ENCODE measurements around the gene RAMAC.
A peak's percentile ranks its signal among the peaks of the same experiment; 100 is the strongest.
"Not testable (repeated sequence)": the region's sequence is repeated elsewhere in the genome, so short reads cannot be mapped to it uniquely, and the experiment has no call there.

The RAMAC gene

DNA sequence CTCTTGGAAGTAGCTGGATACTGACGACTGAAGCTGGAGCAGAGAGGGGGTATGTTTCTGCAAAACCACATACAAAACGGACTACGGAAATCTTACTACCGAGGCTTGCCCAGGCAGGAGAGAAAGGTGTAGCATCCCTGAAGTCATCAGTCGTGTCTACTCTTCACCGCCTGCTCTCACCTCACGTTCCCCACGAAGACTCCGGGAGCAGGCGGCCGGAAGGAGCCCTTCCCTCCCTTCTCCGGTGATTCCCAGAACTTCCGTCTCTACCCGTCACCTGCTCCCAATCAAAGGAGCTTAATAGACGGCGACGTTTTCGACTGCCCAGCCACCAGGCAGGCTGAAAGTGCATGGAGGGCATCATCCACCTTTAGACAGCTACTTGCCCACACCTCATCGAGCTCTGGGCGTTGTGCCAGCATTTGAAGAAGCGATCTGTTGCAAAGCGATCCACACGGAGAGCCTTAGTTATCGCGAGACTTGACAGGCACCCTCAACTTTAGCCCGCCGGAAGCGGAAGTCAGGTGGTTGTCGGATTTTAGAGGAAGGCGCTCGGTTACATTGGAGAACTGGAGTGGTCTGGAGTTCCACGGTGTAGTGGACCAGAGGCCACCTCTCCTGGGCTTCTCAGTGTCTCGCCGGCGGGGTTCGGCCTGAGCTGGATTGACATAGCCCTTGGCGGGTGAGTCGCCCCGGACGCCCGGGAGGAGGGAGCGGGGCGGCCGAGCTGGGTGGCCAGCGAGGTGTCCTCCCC lies at the start of gene RAMAC:
RAMAC (plus strand) TSS at position 523 of the 754 bp plus-strand sequence. CDS start 2,809 bp downstream, outside the sequence.
- peak; percentile 95 for DNase-seq

DNA sequence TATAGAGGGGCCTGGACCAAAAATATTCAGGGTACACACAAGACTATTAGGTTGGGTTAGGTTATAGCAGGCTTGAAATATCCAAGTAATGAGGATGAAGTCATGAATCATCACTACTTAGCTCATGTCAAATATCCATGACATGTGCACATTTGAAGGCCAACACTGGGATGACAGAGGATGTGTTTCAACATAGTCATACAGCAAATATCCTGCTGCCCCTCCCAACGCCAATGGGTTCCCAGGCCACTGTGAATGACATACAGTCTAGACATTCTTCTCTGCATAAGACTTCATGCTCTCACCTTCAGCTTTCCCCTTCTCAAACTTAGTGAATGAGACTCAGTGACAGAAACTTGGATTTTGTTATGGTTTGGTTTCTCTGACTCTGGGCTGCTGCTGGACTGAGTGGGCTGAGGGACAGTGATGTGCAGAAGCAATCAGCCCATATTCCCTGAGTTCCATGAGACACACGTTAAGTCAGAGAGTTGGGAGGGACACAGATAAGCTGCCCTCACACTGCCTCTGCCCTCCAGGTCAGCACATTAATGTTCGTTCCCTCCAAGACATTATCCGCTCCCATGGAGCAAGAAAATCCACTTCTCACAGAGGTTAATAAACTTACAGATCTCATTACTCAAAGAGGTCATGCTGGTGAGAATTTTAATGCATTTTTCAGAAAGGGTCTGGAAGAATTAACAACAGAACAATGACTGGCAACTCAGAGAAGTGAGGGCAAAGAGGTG lies 48.9 kb upstream of the RAMAC start:
- DNase-seq, result no peak

DNA sequence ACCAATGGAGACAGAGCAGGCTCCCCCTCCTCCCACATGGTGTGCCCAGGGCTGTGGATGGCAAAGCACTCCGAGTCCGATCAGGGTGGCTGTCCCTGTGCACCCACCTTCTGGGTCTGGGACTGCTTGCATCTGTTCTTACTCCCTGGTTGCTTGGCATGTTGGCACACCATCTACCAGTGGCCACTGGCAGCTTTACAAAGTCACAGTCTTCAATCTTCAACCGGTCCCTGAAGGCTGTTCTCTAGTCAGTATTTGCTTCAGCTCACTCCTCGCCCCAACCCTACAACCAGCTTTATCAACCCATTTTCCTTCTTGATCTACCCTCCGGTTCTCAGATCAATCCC lies 48.3 kb upstream of the RAMAC start:
- no peak for DNase-seq

DNA sequence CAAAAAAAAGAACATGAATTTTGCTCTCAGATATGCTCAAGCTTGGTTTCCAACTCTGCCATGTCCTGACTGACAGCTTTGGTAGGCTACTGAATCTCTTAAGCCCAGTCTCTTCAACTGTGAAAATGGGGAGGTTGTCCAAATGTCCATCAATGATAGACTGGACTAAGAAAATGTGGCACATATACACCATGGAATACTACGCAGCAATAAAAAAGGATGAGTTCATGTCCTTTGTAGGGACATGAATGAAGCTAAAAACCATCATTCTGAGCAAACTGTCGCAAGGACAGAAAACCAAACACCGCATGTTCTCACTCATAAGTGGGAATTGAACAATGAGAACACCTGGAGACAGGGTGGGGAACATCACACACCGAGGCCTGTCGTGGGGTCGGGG lies 46.3 kb upstream of the RAMAC start:
- not testable (repeated sequence) for DNase-seq

DNA sequence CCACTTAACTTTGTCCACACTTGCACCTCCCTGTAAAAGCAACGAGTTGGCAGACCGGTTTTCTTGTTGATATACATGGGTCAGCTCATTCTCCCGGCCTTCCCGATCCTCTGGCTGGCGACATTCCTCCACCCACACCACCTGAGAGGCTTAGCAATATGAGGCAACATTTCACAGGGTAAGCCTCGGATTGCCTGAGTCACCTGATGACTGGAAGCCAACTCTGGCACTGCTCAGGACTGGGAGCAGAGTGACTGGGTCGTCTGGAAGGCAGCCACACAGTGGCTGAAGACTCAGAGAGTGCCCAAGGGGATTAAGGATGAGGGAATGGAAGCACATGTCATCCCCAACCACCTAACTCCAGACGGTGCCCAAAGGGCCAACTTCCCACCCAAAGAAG lies 43.3 kb upstream of the RAMAC start:
- DNase-seq, result no peak

DNA sequence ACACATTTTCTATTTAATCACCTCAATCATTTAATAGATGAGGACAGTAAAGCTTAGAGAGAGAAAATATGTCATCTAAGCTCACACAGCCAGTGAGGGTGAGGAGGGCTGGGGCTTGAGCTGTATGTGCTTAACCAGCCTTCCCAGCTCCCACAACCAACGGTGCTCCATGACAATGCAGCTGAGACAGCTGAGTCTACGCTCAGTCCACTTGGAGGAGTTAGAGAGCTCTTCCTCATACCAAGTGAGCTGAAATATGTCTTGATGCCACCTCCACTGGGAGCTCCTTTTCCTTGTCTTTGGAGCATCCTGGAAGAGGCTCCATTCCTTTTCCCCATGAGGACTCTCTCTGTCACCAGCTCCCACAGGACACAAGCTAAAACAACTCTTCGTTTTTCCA lies 42.8 kb upstream of the RAMAC start:
- DNase-seq, result no peak

DNA sequence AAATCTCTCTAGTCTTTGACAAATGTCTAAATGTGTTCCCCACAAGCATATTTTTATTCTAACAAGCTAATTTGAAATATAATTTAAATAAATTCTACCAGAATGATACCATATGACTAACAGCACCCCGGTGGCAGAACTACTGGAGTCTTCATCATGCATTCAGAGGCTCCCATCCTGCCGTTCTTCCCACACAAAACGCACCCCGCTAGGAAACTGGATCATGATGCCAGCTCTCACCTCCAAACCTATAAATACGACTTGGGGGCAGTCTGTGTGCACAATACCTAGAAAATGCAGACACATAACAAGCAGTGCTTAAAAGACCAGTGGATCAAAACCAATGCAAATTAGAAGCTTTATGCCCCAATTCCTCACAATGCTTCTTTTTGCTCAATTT lies 42.0 kb upstream of the RAMAC start:
- DNase-seq, result no peak

DNA sequence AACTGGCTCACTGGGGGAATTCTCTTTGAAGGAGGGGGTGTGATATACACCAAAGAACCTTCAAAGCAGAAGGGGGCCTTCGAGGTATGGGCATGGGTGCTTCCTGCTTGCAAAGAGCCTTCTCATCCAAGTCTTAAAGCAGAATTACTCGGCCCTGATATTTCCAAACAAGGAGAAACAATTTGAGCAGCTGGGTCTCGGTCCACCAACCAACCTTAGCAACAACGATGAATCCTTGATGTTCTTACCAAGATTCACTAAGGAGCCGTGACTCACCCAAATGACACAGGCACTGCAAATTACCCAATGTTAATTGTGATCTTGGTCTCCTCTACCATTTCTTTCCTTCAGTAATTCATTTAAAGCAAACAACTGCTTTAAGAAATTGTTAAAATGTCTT lies 41.2 kb upstream of the RAMAC start:
- DNase-seq, result no peak

DNA sequence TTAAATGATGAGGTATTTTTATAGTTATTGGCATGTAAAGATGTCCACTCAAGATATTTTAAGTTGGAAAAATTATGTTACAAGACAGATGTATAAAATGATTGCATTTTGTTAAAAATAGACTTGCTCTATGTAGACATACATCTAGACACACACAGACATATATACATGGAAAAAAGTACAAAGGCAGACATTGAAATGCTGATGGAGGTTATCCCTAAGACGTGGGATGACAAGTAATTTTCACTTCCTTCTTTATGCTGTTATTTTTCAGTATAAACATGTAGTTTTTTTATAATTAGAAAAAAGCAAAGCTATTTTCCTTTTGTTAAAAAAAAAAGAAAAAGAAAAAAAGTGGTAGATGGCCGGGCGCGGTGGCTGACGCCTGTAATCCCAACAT lies 40.7 kb upstream of the RAMAC start:
- DNase-seq, result no peak

DNA sequence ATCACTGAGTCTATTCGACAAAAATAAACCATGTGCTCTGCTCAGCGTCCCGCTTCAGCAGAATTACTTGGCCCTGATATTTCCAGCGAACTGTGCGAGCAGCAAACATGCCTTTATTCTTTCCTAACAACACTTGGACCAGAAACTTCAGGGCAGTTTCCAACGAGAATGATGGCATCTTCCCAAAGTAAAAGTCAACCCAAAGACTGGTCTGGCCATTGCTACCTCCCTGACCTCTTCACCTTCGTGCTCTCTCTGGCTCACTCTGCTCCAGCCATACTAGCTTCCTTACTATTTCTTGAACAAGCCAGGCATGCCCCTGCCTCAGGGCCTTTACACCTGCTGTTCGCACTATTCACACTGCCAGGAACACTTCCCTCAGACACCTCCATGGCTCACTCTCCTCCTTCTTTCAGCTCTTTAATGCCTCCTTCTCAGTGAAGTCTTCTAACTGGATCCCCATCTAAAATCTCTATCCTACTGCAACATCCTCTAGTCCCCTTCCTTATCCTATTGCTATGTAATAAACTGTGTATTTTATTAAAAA lies 39.8 kb upstream of the RAMAC start:
- no peak for DNase-seq

DNA sequence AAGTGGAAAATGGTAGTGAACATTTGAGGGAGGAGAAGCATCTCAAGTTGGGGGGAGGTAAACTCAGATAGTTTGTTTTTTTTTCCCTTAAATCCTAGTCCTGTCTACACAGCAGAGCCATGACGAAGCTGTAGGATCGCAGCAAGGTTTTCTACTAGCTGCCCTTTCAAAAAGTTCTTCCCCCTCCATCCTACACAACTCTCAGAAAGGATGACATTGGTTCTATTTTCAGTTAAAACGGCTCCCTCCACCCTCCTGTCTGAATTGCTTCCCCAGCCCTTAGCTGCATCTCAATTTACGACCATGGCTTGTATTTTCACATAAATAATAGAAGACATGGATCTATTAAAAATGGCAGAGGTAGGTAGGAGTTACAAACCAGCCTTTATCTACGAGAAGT lies 35.7 kb upstream of the RAMAC start:
- no peak for DNase-seq

DNA sequence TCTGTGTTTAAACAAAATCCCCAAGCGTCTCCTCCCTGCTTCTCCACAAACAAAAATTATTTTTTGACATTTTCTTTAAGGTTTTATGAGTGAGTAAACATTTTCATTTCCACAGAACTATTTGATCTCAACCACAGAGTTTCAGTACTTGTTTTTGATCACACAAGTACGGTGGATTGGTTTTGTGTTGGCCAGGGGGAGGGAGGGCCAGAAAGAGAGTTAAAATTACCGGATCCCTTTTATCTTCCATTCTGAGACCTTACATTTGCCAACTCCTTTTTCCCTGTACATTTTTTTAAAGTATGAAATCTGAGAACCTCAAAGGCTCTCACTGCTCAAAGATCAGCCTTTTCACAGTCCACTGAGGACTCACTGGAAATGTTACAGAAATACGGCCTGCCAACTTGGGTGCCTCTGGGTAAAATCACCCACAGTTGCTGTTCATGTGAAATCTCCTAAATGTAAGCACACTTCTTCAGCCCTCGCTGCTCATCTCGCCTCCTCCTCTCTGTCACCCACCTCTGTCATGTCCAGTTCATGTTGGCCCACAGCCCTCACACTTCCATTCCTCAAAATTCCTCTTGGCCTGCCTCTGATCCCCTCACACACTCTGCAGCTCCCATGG lies 35.2 kb upstream of the RAMAC start:
- DNase-seq, result no peak

DNA sequence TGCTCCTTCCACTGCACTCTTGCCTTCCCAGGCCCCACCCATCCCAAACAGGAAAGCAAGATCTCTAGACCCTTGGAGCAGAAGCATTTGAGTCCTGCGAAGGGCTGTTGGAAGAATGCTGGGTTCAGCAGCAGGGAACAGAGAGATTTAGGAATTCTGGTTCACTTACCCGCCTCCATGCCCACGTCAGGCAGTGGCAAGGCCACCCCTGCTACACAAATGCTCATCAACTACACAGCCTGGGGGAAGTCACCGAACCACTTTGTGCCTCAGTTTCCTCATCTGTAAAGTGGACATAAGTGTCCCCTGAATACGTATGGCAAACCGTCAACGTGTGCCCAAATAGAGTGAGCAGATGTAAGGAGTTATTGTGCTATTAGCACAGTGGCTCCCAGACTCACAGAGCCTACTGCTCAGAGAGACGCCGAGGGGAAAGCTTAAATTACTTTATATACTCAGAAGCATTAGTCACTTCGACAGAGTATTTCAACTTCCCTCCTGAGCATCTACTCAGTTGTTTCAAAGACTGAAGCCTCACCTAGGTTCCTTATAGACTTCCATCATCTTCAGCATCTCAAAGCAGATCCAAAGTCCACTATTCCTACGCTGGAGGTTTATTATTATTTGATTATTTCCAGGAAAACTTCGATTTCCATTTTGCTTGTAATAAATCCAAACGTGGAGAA lies 34.4 kb upstream of the RAMAC start:
- no peak for DNase-seq

DNA sequence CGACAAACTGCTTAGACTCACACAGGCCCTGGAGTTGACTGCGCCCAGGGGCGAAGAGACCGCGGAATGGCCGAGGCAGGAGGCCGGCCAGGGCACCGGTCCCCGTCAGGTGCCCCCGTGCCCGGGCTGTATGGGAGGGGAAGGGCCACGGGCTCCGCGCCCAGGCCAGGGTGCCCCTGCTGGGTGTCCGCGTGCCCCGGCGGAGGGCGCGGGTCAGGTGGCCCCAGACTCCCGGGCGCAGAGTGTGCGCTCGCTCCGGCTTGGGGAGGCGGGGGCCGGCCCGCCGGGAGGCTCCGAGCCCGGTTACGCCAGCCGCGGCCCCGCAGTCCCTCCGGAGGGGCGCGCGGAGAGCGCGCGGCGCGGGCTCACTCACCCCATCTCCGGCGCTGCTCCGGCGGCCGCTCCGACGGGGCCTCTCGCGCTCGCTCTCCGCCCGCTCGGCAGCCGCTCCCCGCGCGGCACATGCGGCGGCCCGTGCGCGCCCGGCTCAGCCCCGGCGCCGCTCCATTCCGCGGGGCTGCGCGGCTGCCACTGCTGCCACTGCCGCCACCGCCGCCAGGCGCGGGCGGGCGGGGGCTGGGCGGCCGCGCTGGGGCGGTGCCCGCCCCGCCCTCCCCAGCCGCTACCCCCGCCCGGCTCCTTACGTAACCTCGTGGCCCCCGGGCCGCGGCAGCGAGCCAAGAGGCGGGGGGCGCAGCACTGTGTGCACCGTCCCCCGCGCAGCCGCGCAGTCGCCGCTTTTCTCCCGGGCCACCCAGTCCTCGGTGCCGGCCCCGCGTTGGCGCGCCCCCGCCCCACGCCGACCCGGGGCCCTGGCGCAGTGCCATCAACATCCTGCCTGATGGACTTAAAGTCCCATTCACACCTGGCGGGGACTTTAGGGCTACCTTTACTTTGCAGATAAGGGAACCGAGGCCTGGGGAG lies 33.6 kb upstream of the RAMAC start, which contains the start of gene HOMER2:
HOMER2 (minus strand) TSS at position 563 of the 924 bp plus-strand sequence; CDS start at position 378, 185 bp downstream.
- no peak for DNase-seq

DNA sequence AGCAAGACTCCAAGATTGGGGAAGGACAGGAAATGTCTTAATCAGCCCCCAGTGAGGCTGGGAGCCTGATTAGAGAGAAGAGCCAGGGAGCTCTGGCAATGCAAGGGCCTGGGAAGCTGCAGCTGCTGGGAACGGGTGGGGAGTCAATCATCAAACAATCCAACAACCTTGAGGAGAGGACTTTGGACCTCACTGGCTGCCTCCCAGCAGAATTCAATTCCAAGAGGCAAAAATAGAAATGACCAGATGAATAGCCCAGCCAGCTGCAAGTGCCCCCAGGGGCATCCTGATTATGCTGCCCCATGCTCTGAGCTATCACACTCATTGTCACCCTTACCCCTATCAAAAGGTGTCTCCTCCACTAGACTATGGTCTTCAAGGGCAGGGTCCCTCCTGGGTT lies 27.4 kb upstream of the RAMAC start:
- no peak for DNase-seq

DNA sequence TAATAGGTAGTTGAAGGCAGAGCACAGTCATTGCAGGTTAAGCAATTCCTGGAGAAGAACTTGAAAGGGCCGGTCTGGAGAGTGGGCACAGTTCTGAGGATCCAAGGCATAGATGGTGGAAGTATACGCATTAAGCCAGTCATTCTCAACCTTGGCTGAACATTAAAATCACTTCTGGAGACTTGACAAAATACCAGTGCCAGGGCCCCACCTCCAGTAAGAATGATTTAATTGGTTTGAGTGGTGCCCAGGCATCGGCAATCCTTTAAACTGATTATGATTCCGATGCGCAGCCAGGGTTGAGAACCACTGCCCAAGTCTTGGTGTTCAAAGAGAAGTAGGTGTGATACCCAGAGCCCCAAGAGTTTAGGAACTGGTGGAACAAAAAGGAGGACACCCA lies 26.6 kb upstream of the RAMAC start:
- DNase-seq, result no peak

DNA sequence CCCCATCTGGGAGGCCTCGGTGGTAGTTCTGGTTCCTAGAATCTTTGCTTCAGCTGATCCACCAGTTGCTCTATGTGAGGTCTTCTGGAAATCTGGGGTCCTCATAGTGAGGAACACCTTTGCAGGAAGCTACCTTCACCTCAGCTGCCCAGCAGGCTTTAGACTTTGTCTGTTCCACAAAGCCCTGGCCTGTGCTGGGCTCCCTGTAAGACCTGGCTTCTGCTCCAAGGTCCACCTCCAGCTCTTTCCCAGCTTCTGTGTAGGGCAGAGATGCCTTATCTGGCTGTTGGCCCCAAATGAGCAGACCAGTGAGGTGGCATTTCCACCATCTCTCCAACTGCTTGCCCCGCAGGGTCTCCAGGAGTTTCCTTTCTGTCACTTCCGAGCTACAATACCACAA lies 25.2 kb upstream of the RAMAC start:
- no peak for DNase-seq

DNA sequence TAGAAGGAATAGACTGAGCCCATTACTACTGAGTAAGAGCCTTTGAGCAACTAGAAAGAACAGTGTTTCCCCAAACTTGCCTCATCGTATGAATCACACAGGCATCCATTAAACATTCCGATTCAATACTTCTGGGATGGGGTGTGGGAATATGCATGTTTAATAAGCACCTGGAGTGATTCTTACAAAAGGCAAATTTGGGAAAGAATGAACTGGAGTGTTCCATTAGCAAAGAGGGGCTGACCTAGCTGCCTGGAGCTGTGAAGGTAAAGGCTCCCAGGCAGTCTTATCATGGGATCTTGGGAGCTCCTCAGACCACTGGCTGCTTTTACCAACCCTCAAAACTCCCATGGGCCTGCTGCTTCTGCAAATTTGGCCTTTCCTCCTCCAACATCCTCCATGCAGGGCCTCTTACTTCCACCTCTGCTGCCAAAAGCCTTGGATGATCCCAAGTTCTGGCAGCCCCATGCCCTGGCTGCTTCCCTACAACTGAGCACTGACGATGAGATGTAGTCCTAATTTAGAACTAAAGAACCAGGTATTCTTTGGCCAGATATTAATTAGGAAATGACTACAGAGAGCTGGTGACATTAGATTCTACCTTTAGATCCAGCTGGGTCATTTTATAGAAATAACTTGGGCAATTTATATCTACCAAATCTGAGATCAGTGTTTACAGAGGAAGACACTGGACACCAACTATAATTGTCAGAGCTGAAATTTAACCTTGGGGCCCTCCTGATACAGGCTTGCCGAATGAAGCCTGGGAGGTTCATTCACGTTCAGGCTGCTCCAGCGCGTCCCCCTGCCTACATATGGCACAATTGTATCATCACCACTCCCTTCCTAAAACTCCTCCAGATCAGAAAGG lies 22.3 kb upstream of the RAMAC start:
- no peak for DNase-seq

DNA sequence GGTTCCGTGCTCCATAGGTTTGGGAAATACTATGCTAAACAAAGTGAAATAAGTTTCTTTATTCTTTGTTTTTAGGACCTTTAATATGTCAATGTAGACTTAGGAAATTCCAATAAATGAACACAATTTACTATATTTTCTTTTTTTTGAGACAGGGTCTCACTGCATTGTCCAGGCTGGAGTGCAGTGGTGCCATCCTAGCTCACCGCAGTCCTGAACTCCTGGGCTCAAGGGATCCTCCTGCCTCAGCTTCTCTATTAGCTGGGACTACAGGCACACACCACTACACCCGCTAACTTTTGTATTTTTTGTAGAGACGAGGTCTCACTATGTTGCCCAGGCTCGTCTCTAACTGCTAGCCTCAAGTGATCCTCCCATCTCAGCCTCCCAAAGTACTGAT lies 21.1 kb upstream of the RAMAC start:
- DNase-seq, result no peak

DNA sequence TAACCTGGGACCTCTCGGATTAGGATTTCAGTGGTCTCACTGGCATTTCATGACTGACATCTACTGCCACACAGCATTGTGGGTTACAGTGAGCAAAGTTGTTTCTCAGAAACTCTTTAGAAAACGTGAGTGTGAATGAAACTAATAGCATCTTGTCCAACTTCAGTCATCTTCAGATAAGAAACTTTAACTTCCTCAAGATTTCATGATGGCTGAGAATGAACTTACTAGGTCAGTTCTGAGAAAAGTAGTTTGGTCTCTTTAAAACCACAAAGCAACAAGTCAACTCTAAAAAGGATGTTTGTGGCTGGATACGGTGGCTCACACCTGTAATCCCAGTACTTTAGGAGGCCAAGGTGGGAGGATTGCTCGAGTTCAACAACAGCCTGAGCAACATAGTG lies 19.3 kb upstream of the RAMAC start:
- DNase-seq, result no peak

DNA sequence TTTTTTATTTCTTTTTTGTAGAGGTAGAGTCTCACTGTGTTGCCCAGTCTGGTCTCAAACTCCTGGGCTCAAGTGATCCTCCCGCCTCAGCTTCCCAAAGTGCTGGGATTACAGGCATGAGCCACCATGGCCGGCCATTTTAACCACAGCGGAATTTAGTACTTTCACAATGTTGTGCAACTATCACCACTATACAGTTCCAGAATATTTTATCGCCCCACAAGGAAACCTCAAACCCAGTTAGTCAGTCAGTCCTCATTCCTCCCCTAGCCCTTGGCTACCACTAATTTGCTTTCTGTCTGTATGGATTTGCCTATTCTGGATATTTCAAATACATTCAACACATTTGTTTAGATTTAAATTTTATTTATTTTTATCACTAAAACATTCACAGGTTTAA lies 17.9 kb upstream of the RAMAC start:
- DNase-seq, result no peak

Data from NCI-H446 treated with DMSO at 0.1 percent for 48 hours (cell line).